Ectodermal cell (in vitro differentiated cells): Measurements from ENCODE around the gene ZNF367.
"Not testable (repeated sequence)": the region's sequence is repeated elsewhere in the genome, so short reads cannot be mapped to it uniquely, and the experiment has no call there.

ENCODE experiments used
- H3K27ac ChIP-seq: 2 replicates; pipeline ENCODE4 v1.7.0; 2013; ENCODE audit warnings: mild to moderate bottlenecking, low read depth, low read length; ENCODE audit not compliant: insufficient read depth, poor library complexity, severe bottlenecking
- H3K27me3 ChIP-seq: 2 replicates; pipeline ENCODE4 v1.7.0; 2013; ENCODE audit warnings: mild to moderate bottlenecking, low read length; ENCODE audit not compliant: insufficient read depth, control insufficient read depth, poor library complexity, severe bottlenecking
- H3K36me3 ChIP-seq: one replicate; pipeline ENCODE4 v1.7.0; 2013; ENCODE audit warnings: low read length; ENCODE audit not compliant: control insufficient read depth, insufficient read depth
- H3K4me1 ChIP-seq: one replicate; pipeline ENCODE4 v1.7.0; 2013; ENCODE audit warnings: low read length; ENCODE audit not compliant: control insufficient read depth, insufficient read depth
- H3K4me3 ChIP-seq: 2 replicates; pipeline ENCODE4 v1.7.0; 2013; ENCODE audit warnings: low read depth, low read length, control low read depth; ENCODE audit not compliant: insufficient read depth
- H3K9me3 ChIP-seq: 2 replicates; pipeline ENCODE4 v1.7.0; 2013; ENCODE audit warnings: mild to moderate bottlenecking, low read length, moderate library complexity; ENCODE audit not compliant: control insufficient read depth
- WGBS, 2 experiments: methylation state at CpG; one replicate each; pipeline ENCODE4 v1.1.7; 2013; ENCODE audit warnings: missing lambda C conversion rate in 2 of 2; 5-methylcytosine and 5-hydroxymethylcytosine counted together

The ZNF367 gene

GRCh38 chr9:96383165-96383942 lies 34.8 kb downstream of the ZNF367 start, which contains the start of gene SLC35D2:
Gene SLC35D2, minus strand, starts transcription at chr9:96383711. Its CDS starts 77 bp downstream, at chr9:96383634.
- peaks cover 11% of the 10 kb centered on the region for H3K4me1 ChIP-seq
- H3K36me3 ChIP-seq, result peaks cover 9% of the 10 kb centered on the region
- H3K27ac ChIP-seq, result no peak within 1 kb of the TSS
- H3K9me3 ChIP-seq, result no peaks in the 10 kb centered on the region
- peak within 1 kb of the TSS; percentile 60 for H3K4me3 ChIP-seq
- 1% methylated on average over 73 of the region's 73 CpGs for WGBS, 2 experiments
- peaks cover 7% of the 10 kb centered on the region for H3K27me3 ChIP-seq

GRCh38 chr9:96382839-96383164 lies 35.4 kb downstream of the ZNF367 start:
- H3K36me3 ChIP-seq, result peaks cover 9% of the 10 kb centered on the region
- peak overlapping the region; percentile 60 for H3K4me3 ChIP-seq
- no peaks in the 10 kb centered on the region for H3K9me3 ChIP-seq
- peaks cover 7% of the 10 kb centered on the region for H3K27me3 ChIP-seq
- 37 to 39% methylated on average over 7 of the region's 7 CpGs for WGBS, 2 experiments
- no peak overlapping the region for H3K27ac ChIP-seq
- H3K4me1 ChIP-seq, result peaks cover 11% of the 10 kb centered on the region

- no peak overlapping the region for H3K4me3 ChIP-seq
- peaks cover 7% of the 10 kb centered on the region for H3K36me3 ChIP-seq
- H3K9me3 ChIP-seq, result no peaks in the 10 kb centered on the region
- H3K27me3 ChIP-seq, result peaks cover 7% of the 10 kb centered on the region
- 87 to 93% methylated on average over 2 of the region's 2 CpGs for WGBS, 2 experiments
- H3K4me1 ChIP-seq, result peaks cover 11% of the 10 kb centered on the region
- H3K27ac ChIP-seq, result no peak overlapping the region
Observed at GRCh38 chr9:96382175-96382574, 36.0 kb downstream of the ZNF367 start.

GRCh38 chr9:96381696-96382095 lies 36.5 kb downstream of the ZNF367 start:
- no peak overlapping the region for H3K4me3 ChIP-seq
- H3K36me3 ChIP-seq, result peaks cover 2% of the 10 kb centered on the region
- H3K4me1 ChIP-seq, result peaks cover 11% of the 10 kb centered on the region
- no peaks in the 10 kb centered on the region for H3K9me3 ChIP-seq
- H3K27me3 ChIP-seq, result peaks cover 7% of the 10 kb centered on the region
- no peak overlapping the region for H3K27ac ChIP-seq
- WGBS, 2 experiments, result 91 to 94% methylated on average over 4 of the region's 4 CpGs

- Histone ChIP-seq H3K27me3 (peaks cover 7% of the 10 kb centered on the region), H3K9me3 (no peaks in the 10 kb centered on the region), H3K4me3 (no peak overlapping the region), H3K27ac (no peak overlapping the region), H3K4me1 (peaks cover 11% of the 10 kb centered on the region), H3K36me3 (no peaks in the 10 kb centered on the region)
- WGBS, 2 experiments, result 85 to 89% methylated on average over 4 of the region's 4 CpGs
Observed at GRCh38 chr9:96381125-96381524, 37.0 kb downstream of the ZNF367 start.

- Histone ChIP-seq H3K27ac (no peak overlapping the region), H3K4me1 (peaks cover 11% of the 10 kb centered on the region), H3K9me3 (no peaks in the 10 kb centered on the region), H3K4me3 (no peak overlapping the region), H3K36me3 (no peaks in the 10 kb centered on the region), H3K27me3 (peaks cover 7% of the 10 kb centered on the region)
- 97 to 100% methylated on average over 2 of the region's 2 CpGs for WGBS, 2 experiments
Observed at GRCh38 chr9:96379461-96379860, 38.7 kb downstream of the ZNF367 start.

GRCh38 chr9:96378187-96378586 lies 40.0 kb downstream of the ZNF367 start:
- H3K36me3 ChIP-seq, result no peaks in the 10 kb centered on the region
- peaks cover 5% of the 10 kb centered on the region for H3K4me1 ChIP-seq
- no peak overlapping the region for H3K27ac ChIP-seq
- H3K9me3 ChIP-seq, result no peaks in the 10 kb centered on the region
- H3K4me3 ChIP-seq, result no peak overlapping the region
- WGBS, 2 experiments, result 91% methylated on average over 3 of the region's 3 CpGs
- H3K27me3 ChIP-seq, result peaks cover 7% of the 10 kb centered on the region

- H3K4me1 ChIP-seq, result no peaks in the 10 kb centered on the region
- no peaks in the 10 kb centered on the region for H3K27me3 ChIP-seq
- H3K4me3 ChIP-seq, result no peak overlapping the region
- no peaks in the 10 kb centered on the region for H3K36me3 ChIP-seq
- H3K27ac ChIP-seq, result no peak overlapping the region
- WGBS, 2 experiments, result 80 to 83% methylated on average over 13 of the region's 13 CpGs
- H3K9me3 ChIP-seq, result no peaks in the 10 kb centered on the region
Observed at GRCh38 chr9:96376891-96377874, 41.0 kb downstream of the ZNF367 start.

- H3K36me3 ChIP-seq, H3K27me3 ChIP-seq, H3K4me3 ChIP-seq, H3K27ac ChIP-seq, H3K4me1 ChIP-seq, H3K9me3 ChIP-seq: not testable (repeated sequence)
- WGBS, 2 experiments, result 89 to 94% methylated on average over 6 of the region's 6 CpGs
Observed at GRCh38 chr9:96375507-96375906, 42.7 kb downstream of the ZNF367 start.

GRCh38 chr9:96367943-96368342 lies 50.2 kb downstream of the ZNF367 start:
- no peak overlapping the region for H3K4me3 ChIP-seq
- H3K4me1 ChIP-seq, result no peaks in the 10 kb centered on the region
- no peaks in the 10 kb centered on the region for H3K9me3 ChIP-seq
- H3K36me3 ChIP-seq, result no peaks in the 10 kb centered on the region
- no CpG with 5 or more reads among the region's 1 CpG for WGBS, 2 experiments
- H3K27ac ChIP-seq, result no peak overlapping the region
- H3K27me3 ChIP-seq, result no peaks in the 10 kb centered on the region
